ENCODE measurements around the gene ASAP2. TPM values are rescaled to one million over a fixed set of nuclear protein-coding genes. Genes with fewer than 3 reads are reported as not detected.

ASAP2 gene
- polyA plus RNA-seq, 1 donor (not counting 4 experiments of a cell fraction or from before 2014, with no cell fraction given) = 54.2 TPM

- Histone ChIP-seq H3K9me1 (ENCODE audit: control insufficient read depth, extremely low read depth, insufficient read depth, low read length) (no peaks in the 10 kb centered on the region), H3K27ac (ENCODE audit: control insufficient read depth, insufficient read depth, low read length) (no peak overlapping the region), H3K36me3 (ENCODE audit: control insufficient read depth in 2 of 2, extremely low read depth in 1 of 2, insufficient read depth in 2 of 2, low read length in 2 of 2) (peaks cover 0 to 13% of the 10 kb centered on the region in 2 experiments), H3K4me2 (ENCODE audit: control insufficient read depth, extremely low read depth, insufficient read depth, low read depth, low read length) (no peak overlapping the region), H4K20me1 (ENCODE audit: control insufficient read depth, extremely low read depth, insufficient read depth, low read length) (no peaks in the 10 kb centered on the region), H3K9me3 (ENCODE audit: control insufficient read depth, low read depth, low read length) (no peaks in the 10 kb centered on the region), H3K9ac (ENCODE audit: control insufficient read depth, extremely low read depth, insufficient read depth, low read length) (no peak overlapping the region), H3K4me1 (ENCODE audit: control insufficient read depth, extremely low read depth, insufficient read depth, low read length) (peaks cover 56% of the 10 kb centered on the region), H2AFZ (ENCODE audit: control insufficient read depth, low read length) (no peak overlapping the region), H3K79me2 (ENCODE audit: control insufficient read depth, insufficient read depth, low read length) (peaks cover 91% of the 10 kb centered on the region), H3K4me3 (ENCODE audit: control insufficient read depth in 2 of 3, extremely low read depth in 1 of 3, insufficient read depth in 2 of 3, low read depth in 1 of 3, low read length in 3 of 3) (no peak overlapping the region), H3K27me3 (ENCODE audit: control insufficient read depth, extremely low read depth, insufficient read depth, low read length) (no peaks in the 10 kb centered on the region)
- FAIRE-seq = no peak
- DNase-seq (ENCODE audit: low read depth, low spot score) = no peak
- dilution Hi-C loops (cut with MboI; ENCODE audit: extremely low pct_ligation_motif_present, low sequenced_read_pairs) = no loop called here
- TF ChIP-seq EZH2 (IDR thresholded peaks at IDR 0.05; ENCODE audit: low read length) (no peak), CTCF (optimal IDR thresholded peaks at IDR 0.05 in 1 of 3, IDR thresholded peaks at IDR 0.05 in 1 of 3, conservative IDR thresholded peaks at IDR 0.05 in 1 of 3; ENCODE audit: extremely low read depth in 1 of 3, insufficient read depth in 2 of 3, low read length in 3 of 3) (no peak)
Measured at GRCh38 chr2:9239616-9240015, 33.0 kb downstream of the ASAP2 start.

- Histone ChIP-seq H3K27ac (ENCODE audit: control insufficient read depth, insufficient read depth, low read length) (peak overlapping the region; percentile 29), H4K20me1 (ENCODE audit: control insufficient read depth, extremely low read depth, insufficient read depth, low read length) (no peaks in the 10 kb centered on the region), H3K9me3 (ENCODE audit: control insufficient read depth, low read depth, low read length) (no peaks in the 10 kb centered on the region), H3K27me3 (ENCODE audit: control insufficient read depth, extremely low read depth, insufficient read depth, low read length) (no peaks in the 10 kb centered on the region), H3K4me2 (ENCODE audit: control insufficient read depth, extremely low read depth, insufficient read depth, low read depth, low read length) (peak overlapping the region; percentile 42), H3K4me1 (ENCODE audit: control insufficient read depth, extremely low read depth, insufficient read depth, low read length) (peaks cover 56% of the 10 kb centered on the region), H3K9me1 (ENCODE audit: control insufficient read depth, extremely low read depth, insufficient read depth, low read length) (no peaks in the 10 kb centered on the region), H2AFZ (ENCODE audit: control insufficient read depth, low read length) (no peak overlapping the region), H3K9ac (ENCODE audit: control insufficient read depth, extremely low read depth, insufficient read depth, low read length) (no peak overlapping the region), H3K4me3 (ENCODE audit: control insufficient read depth in 2 of 3, extremely low read depth in 1 of 3, insufficient read depth in 2 of 3, low read depth in 1 of 3, low read length in 3 of 3) (no peak overlapping the region), H3K79me2 (ENCODE audit: control insufficient read depth, insufficient read depth, low read length) (peaks cover 98% of the 10 kb centered on the region), H3K36me3 (ENCODE audit: control insufficient read depth in 2 of 2, extremely low read depth in 1 of 2, insufficient read depth in 2 of 2, low read length in 2 of 2) (peaks cover 0 to 13% of the 10 kb centered on the region in 2 experiments)
- no peak for DNase-seq (ENCODE audit: low read depth, low spot score)
- dilution Hi-C loops (cut with MboI; ENCODE audit: extremely low pct_ligation_motif_present, low sequenced_read_pairs) = no loop called here
- TF ChIP-seq EZH2 (IDR thresholded peaks at IDR 0.05; ENCODE audit: low read length) (no peak), CTCF (optimal IDR thresholded peaks at IDR 0.05 in 1 of 3, IDR thresholded peaks at IDR 0.05 in 1 of 3, conservative IDR thresholded peaks at IDR 0.05 in 1 of 3; ENCODE audit: extremely low read depth in 1 of 3, insufficient read depth in 2 of 3, low read length in 3 of 3) (no peak)
- no peak for FAIRE-seq
Measured at GRCh38 chr2:9240745-9241144, 34.1 kb downstream of the ASAP2 start.
